DND-41 (cell line): ENCODE measurements around the gene TMEM88.
A peak's percentile ranks its signal among the peaks of the same experiment; 100 is the strongest.

Experiments used
- ATAC-seq: fragments of 200-7000 bp; cut with Tn5 transposase; 3 replicates; pipeline ENCODE4 v1.9.1; 2021; ENCODE audit warnings: low read depth; ENCODE audit not compliant: insufficient read depth
- DNase-seq: peaks from one replicate; pipeline ENCODE4 v3.0.0-alpha.2; 2020
- H2AFZ ChIP-seq: 2 replicates; pipeline ENCODE4 v1.6.0; 2012; ENCODE audit warnings: low read depth, low read length
- H3K27ac ChIP-seq: 2 replicates; pipeline ENCODE4 v1.5.1; 2012; ENCODE audit warnings: low read length, inconsistent platforms
- H3K27me3 ChIP-seq: fragments of 200-600 bp; sonication (generic); 2 replicates; pipeline ENCODE4 v1.6.0; 2012; ENCODE audit warnings: low read length, mild to moderate bottlenecking, inconsistent platforms; ENCODE audit not compliant: insufficient read depth, poor library complexity
- H3K36me3 ChIP-seq: 2 replicates; pipeline ENCODE4 v1.5.1; 2012; ENCODE audit warnings: low read length, inconsistent platforms; ENCODE audit not compliant: insufficient read depth
- H3K4me1 ChIP-seq: 2 replicates; pipeline ENCODE4 v1.5.1; 2012; ENCODE audit warnings: mild to moderate bottlenecking, low read length; ENCODE audit not compliant: insufficient read depth
- H3K4me2 ChIP-seq: 2 replicates; pipeline ENCODE4 v1.6.0; 2012; ENCODE audit warnings: mild to moderate bottlenecking, moderate library complexity, low read length, inconsistent platforms; ENCODE audit not compliant: insufficient read depth
- H3K4me3 ChIP-seq, 2 experiments: fragments of 200-600 bp in 1 of 2; shearing (Covaris generic) in 1 of 2; 2 replicates each; pipeline ENCODE4 v1.5.1; 2012 to 2016; ENCODE audit warnings: inconsistent platforms in 2 of 2, low read length in 2 of 2, mild to moderate bottlenecking in 2 of 2, low read depth in 1 of 2, moderate library complexity in 1 of 2
- H3K79me2 ChIP-seq: 2 replicates; pipeline ENCODE4 v1.6.0; 2012; ENCODE audit warnings: low read length, inconsistent platforms; ENCODE audit not compliant: insufficient read depth
- H3K9ac ChIP-seq: 2 replicates; pipeline ENCODE4 v1.6.0; 2012; ENCODE audit warnings: low read depth, mild to moderate bottlenecking, inconsistent platforms, low read length, moderate library complexity
- H3K9me3 ChIP-seq: 2 replicates; pipeline ENCODE4 v1.5.1; 2012; ENCODE audit warnings: low read length, moderate library complexity, mild to moderate bottlenecking, inconsistent platforms; ENCODE audit not compliant: insufficient read depth, severe bottlenecking
- H4K20me1 ChIP-seq: 2 replicates; pipeline ENCODE4 v1.6.0; 2012; ENCODE audit warnings: low read length; ENCODE audit not compliant: insufficient read depth
- CTCF ChIP-seq: IDR thresholded peaks from 2 replicates; pipeline ENCODE4 v1.5.1; 2012; ENCODE audit warnings: borderline replicate concordance, low read length, moderate library complexity, mild to moderate bottlenecking; ENCODE audit not compliant: poor library complexity, severe bottlenecking; ENCODE audit errors: extremely low read depth
- EZH2 ChIP-seq: IDR thresholded peaks from 3 replicates; pipeline ENCODE4 v1.6.1; 2012; ENCODE audit warnings: borderline replicate concordance, low read depth, mild to moderate bottlenecking, moderate library complexity, low read length, inconsistent platforms; ENCODE audit not compliant: severe bottlenecking

Gene TMEM88

DNA sequence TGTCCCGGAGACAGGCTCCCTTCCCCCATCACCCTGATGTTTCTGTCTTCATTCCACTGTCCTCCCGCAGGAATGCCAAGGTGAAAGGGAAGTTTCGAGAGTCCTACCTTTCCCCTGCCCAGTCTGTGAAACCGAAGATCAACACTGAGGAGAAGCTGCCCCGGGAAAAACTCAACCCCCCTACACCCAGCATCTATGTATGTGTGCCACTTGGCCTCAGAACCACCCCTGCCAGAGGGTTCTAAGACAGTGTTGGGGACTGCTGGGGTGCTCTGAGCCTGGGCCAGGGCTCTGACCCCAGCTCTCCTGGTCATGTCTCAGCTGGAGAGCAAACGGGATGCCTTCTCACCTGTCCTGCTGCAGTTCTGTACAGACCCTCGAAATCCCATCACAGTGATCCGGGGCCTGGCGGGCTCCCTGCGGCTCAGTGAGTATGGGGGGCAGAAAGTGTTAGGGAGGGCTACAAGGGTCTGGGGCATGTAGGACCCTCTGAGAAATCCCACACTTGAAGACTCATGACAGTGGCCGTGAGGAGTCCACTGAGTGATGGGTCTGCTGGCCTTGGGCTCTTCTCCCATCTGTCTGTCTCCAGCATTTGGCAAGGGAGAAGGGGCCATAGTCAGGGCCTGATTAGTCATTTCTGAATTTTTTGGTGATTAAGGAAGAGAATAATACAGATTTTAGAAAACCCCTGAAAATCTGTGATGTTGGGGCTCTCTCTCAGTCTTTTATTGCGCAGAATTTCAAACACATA is 4.9 kb upstream of the TMEM88 start:
- H3K79me2 ChIP-seq: no peaks in the 10 kb centered on the region; the same call in 1 of the 2 replicates
- H3K36me3 ChIP-seq: peaks cover 44% of the 10 kb centered on the region; the same call in 1 of the 2 replicates

DNA sequence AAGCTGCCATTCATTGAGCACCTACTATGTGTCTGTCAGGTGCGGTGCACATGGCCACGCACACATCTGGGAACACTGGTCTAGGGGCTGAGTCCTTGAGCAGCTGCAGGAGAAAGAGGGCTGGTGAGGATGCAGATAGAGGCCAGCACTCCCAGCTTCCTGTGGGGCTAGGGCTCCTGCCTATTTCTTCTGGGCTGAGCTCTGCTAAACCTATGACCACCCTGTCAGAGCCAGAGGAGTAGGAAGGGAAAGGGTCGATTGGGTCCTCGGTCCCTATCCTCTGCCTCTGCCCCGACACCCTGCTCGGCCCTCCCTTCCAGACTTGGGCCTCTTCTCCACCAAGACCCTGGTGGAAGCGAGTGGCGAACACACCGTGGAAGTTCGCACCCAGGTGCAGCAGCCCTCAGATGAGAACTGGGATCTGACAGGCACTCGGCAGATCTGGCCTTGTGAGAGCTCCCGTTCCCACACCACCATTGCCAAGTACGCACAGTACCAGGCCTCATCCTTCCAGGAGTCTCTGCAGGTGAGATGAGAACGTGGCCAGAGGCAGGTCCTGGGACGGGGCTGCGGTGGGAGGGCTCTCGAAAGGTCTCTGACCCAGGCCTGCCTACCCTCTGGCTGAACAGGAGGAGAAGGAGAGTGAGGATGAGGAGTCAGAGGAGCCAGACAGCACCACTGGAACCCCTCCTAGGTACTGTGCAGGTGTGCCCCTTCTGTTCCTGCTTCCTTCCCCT is 4.0 kb upstream of the TMEM88 start:
- Histone ChIP-seq H2AFZ (peak overlapping the region; percentile 37; the same call in 1 of the 2 replicates), H3K27ac (no peak overlapping the region), H3K9ac (no peak overlapping the region), H3K79me2 (peaks cover 6% of the 10 kb centered on the region), H3K4me1 (peaks cover 25% of the 10 kb centered on the region), H3K4me3 (peak overlapping the region in 1 of 2 experiments; percentile 47; a peak in 1 of 4 replicates), H3K27me3 (no peaks in the 10 kb centered on the region), H3K4me2 (peak overlapping the region; percentile 62), H3K9me3 (no peaks in the 10 kb centered on the region), H4K20me1 (peaks cover 9% of the 10 kb centered on the region; the same call in 1 of the 2 replicates), H3K36me3 (peaks cover 42% of the 10 kb centered on the region; the same call in 1 of the 2 replicates)
- DNase-seq (no peak), ATAC-seq (no peak)
- TF ChIP-seq CTCF: no peak
- TF ChIP-seq EZH2: no peak

More for the DNA sequence above, 4.9 kb upstream of the TMEM88 start:
- H3K27ac ChIP-seq: no peak overlapping the region
- H2AFZ ChIP-seq: no peak overlapping the region
- no peak for DNase-seq
- H3K27me3 ChIP-seq: no peaks in the 10 kb centered on the region
- no peaks in the 10 kb centered on the region for H3K9me3 ChIP-seq
- H3K4me1 ChIP-seq: peaks cover 24% of the 10 kb centered on the region
- TF ChIP-seq EZH2 (no peak), CTCF (no peak)
- H3K4me3 ChIP-seq: no peak overlapping the region
- no peak overlapping the region for H3K4me2 ChIP-seq
- no peak overlapping the region for H3K9ac ChIP-seq
- peaks cover 14% of the 10 kb centered on the region; the same call in 1 of the 2 replicates for H4K20me1 ChIP-seq
- ATAC-seq: no peak

DNA sequence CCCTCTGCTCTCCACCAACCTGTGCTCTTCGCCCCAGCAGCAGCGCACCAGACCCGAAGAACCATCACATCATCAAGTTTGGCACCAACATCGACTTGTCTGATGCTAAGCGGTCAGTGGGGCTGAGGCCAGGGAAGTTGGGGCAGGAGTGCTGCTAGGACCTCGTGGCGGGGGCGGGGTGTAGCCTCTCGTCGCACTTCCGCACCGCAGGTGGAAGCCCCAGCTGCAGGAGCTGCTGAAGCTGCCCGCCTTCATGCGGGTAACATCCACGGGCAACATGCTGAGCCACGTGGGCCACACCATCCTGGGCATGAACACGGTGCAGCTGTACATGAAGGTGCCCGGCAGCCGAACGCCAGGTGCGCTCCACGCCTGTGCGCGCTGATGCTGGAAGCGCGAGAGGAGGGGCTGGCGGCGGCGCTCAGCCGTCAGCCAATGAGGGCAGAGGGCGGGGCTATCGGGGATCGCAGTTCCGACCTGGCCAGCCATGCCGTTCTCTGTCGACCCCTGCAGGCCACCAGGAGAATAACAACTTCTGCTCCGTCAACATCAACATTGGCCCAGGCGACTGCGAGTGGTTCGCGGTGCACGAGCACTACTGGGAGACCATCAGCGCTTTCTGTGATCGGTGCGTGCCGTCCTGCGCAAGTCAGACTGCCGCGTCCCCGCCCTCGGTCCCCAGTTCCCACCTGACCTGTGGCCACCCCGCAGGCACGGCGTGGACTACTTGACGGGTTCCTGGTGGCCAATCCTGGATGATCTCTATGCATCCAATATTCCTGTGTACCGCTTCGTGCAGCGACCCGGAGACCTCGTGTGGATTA is 3.2 kb upstream of the TMEM88 start:
- peak overlapping the region in 1 of 2 experiments; percentile 47; a peak in 2 of 4 replicates for H3K4me3 ChIP-seq
- peak; percentile 92 for DNase-seq
- H3K9me3 ChIP-seq: no peaks in the 10 kb centered on the region
- peak overlapping the region; percentile 62 for H3K4me2 ChIP-seq
- TF ChIP-seq CTCF (peak; percentile 95), EZH2 (no peak)
- H3K27me3 ChIP-seq: no peaks in the 10 kb centered on the region
- peaks cover 40% of the 10 kb centered on the region; the same call in 1 of the 2 replicates for H3K36me3 ChIP-seq
- H3K79me2 ChIP-seq: peaks cover 14% of the 10 kb centered on the region
- peaks cover 9% of the 10 kb centered on the region; the same call in 1 of the 2 replicates for H4K20me1 ChIP-seq
- peaks cover 33% of the 10 kb centered on the region for H3K4me1 ChIP-seq
- H3K27ac ChIP-seq: no peak overlapping the region
- ATAC-seq: peak; percentile 93
- peak overlapping the region; percentile 10; the same call in 1 of the 2 replicates for H3K9ac ChIP-seq
- peak overlapping the region; percentile 37; the same call in 1 of the 2 replicates for H2AFZ ChIP-seq
